HepG2 (cell line): ENCODE results near the gene IVD. TPM values are rescaled to one million over a fixed set of nuclear protein-coding genes. Genes with fewer than 3 reads are reported as not detected.

Experiments used
- KLF15 ChIP-seq: sonication (generic); formaldehyde crosslinking; IDR thresholded peaks from 2 replicates; pipeline ENCODE4 v1.8.1; 2023; ENCODE audit warnings: borderline replicate concordance, mild to moderate bottlenecking, inconsistent platforms, missing genetic modification reagents, mixed read lengths
- NFYB ChIP-seq: sonication (generic); formaldehyde crosslinking; IDR thresholded peaks from 2 replicates; pipeline ENCODE4 v1.4.0; 2020; ENCODE audit warnings: missing genetic modification reagents
- PCBP1 ChIP-seq: fragments of 200-400 bp; formaldehyde crosslinking; IDR thresholded peaks from 2 replicates; pipeline ENCODE4 v1.6.1; 2017; ENCODE audit warnings: mild to moderate bottlenecking, low read depth, low read length, borderline replicate concordance
- PRMT3 ChIP-seq: sonication (generic); formaldehyde crosslinking; IDR thresholded peaks from 2 replicates; pipeline ENCODE4 v1.8.1; 2022; ENCODE audit warnings: low read depth, mild to moderate bottlenecking, moderate library complexity, missing genetic modification reagents, borderline replicate concordance
- RBM22 ChIP-seq: fragments of 200-400 bp; formaldehyde crosslinking; optimal IDR thresholded peaks from 2 replicates; pipeline ENCODE3; 2017; ENCODE audit warnings: mild to moderate bottlenecking, low read length, moderate library complexity
- RORA ChIP-seq: sonication (generic); formaldehyde crosslinking; IDR thresholded peaks from 2 replicates; pipeline ENCODE4 v1.5.0; 2020; ENCODE audit warnings: mild to moderate bottlenecking, missing genetic modification reagents, moderate library complexity
- U2AF2 ChIP-seq: fragments of 200-400 bp; formaldehyde crosslinking; IDR thresholded peaks from 2 replicates; pipeline ENCODE4 v1.6.1; 2017; ENCODE audit warnings: low read depth, mild to moderate bottlenecking, low read length
- ZNF234 ChIP-seq: sonication (generic); formaldehyde crosslinking; conservative IDR thresholded peaks from 2 replicates; pipeline ENCODE4 v1.5.1; 2020; ENCODE audit warnings: mild to moderate bottlenecking, missing genetic modification reagents
- ZNF569 ChIP-seq: sonication (generic); formaldehyde crosslinking; IDR thresholded peaks from 2 replicates; pipeline ENCODE4 v1.5.0; 2020; ENCODE audit warnings: mild to moderate bottlenecking, missing genetic modification reagents, moderate library complexity, borderline replicate concordance
- ZNF644 ChIP-seq: IDR thresholded peaks from 2 replicates; pipeline ENCODE4 v1.6.1; 2016; ENCODE audit warnings: low read depth
- polyA plus RNA-seq, 8 experiments: library from polyadenylated mRNA; depleted of rRNA in 3 of 8; stranded (reverse) in 7 of 8; unstranded in 1 of 8; fragments of >200 nt; fragmentation: Illumina TruSeq in 4 of 8; extraction: Trizol in 4 of 8; gene quantifications; 2 replicates each; pipeline versions ENCODE4 v1.2.1 to v1.2.3, GENCODE V29; 2011 to 2016; ENCODE audit warnings: low read depth in 4 of 8, missing spikeins in 1 of 8, mixed read lengths in 1 of 8; ENCODE audit not compliant: insufficient read depth in 1 of 8
- total RNA-seq, 5 experiments: library from RNA; depleted of rRNA; stranded (reverse); fragments of >200 nt; fragmentation: Illumina TruSeq; extraction: Trizol; gene quantifications; 2 replicates each; pipeline ENCODE4 v1.2.3, GENCODE V29; 2016; ENCODE audit warnings: low read depth in 1 of 5
- TF ChIP-seq, protein P1 (sequence below): IDR thresholded peaks from 2 replicates; pipeline ENCODE4 v1.6.1; 2012; ENCODE audit warnings: low read depth, low read length, improper control_type of control experiment
- TF ChIP-seq, protein P2 (sequence below), 2 experiments: sonication (generic) in 1 of 2; formaldehyde crosslinking in 1 of 2; IDR thresholded peaks; 2 replicates each; pipeline versions ENCODE4 v1.4.0 to v1.6.1; 2018 to 2020; ENCODE audit warnings: missing genetic modification reagents in 2 of 2, borderline replicate concordance in 1 of 2, low read depth in 1 of 2, mild to moderate bottlenecking in 1 of 2, missing biosample characterization in 1 of 2
- TF ChIP-seq, protein P3 (sequence below): sonication (generic); formaldehyde crosslinking; IDR thresholded peaks from 2 replicates; pipeline ENCODE4 v1.9.0; 2021; ENCODE audit warnings: missing genetic modification reagents, borderline replicate concordance
- TF ChIP-seq, protein P4 (sequence below): sonication (generic); formaldehyde crosslinking; IDR thresholded peaks from 2 replicates; pipeline ENCODE4 v1.5.0; 2020; ENCODE audit warnings: mild to moderate bottlenecking, missing genetic modification reagents, borderline replicate concordance
- TF ChIP-seq, protein P5 (sequence below): sonication (generic); formaldehyde crosslinking; IDR thresholded peaks from 2 replicates; pipeline ENCODE4 v1.4.0; 2020; ENCODE audit warnings: missing genetic modification reagents, borderline replicate concordance

IVD gene
- total and polyA plus RNA-seq, 2 of the 13 experiments (the other 11 are each of a cell fraction or from before 2014, with no cell fraction given) = 48.0 to 53.9 TPM

DNA sequence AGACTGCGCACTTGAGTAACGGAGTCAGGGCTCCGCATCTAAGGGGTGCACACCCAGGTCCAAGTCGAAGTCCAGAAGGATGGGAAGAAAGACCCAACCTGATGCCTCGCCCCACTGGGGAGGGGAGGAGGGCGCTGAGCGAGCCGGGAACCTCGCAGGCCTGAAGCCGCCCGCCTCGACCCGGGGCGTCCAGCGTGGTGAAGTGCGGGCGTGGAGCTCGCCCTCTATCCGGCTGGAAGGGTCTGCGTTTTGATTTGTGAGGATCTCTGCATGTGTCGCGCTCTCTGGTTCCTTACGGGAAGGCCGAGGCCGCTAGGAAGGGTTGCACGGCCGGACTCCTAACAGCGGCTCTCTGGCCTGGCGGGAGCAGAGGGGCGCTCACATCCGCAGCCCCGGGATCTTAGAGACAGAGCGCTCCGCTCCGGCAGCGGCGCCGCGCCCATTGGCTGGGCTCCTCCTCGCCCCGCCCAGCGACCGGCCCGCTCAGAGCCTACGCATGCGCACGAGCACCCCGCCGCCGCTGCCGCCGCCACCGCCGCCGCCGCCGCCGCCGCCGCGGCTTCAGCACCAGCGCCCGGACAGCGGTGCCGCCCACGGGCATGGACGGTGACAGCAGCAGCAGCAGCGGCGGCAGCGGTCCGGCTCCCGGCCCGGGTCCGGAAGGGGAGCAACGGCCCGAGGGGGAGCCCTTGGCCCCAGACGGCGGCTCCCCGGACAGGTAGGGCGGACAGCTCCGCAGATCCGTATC lies 47.7 kb upstream of the IVD start, which contains the start of gene DISP2 (continued):
- TF ChIP-seq NFYB (peak; percentile 63), PRMT3 (CRISPR knock-in tag) (no peak; the same call in 1 of the 2 replicates), ZNF644 (CRISPR knock-in tag) (no peak), KLF15 (no peak), ZNF569 (no peak), U2AF2 (no peak), PCBP1 (no peak), RBM22 (no peak), ZNF234 (no peak), RORA (no peak)
- TF ChIP-seq, protein P1, sequence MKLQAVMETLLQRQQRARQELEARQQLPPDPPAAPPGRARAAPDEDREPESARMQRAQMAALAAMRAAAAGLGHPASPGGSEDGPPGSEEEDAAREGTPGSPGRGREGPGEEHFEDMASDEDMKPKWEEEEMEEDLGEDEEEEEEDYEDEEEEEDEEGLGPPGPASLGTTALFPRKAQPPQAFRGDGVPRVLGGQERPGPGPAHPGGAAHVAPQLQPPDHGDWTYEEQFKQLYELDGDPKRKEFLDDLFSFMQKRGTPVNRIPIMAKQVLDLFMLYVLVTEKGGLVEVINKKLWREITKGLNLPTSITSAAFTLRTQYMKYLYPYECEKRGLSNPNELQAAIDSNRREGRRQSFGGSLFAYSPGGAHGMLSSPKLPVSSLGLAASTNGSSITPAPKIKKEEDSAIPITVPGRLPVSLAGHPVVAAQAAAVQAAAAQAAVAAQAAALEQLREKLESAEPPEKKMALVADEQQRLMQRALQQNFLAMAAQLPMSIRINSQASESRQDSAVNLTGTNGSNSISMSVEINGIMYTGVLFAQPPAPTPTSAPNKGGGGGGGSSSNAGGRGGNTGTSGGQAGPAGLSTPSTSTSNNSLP = no peak
- TF ChIP-seq, protein P2, sequence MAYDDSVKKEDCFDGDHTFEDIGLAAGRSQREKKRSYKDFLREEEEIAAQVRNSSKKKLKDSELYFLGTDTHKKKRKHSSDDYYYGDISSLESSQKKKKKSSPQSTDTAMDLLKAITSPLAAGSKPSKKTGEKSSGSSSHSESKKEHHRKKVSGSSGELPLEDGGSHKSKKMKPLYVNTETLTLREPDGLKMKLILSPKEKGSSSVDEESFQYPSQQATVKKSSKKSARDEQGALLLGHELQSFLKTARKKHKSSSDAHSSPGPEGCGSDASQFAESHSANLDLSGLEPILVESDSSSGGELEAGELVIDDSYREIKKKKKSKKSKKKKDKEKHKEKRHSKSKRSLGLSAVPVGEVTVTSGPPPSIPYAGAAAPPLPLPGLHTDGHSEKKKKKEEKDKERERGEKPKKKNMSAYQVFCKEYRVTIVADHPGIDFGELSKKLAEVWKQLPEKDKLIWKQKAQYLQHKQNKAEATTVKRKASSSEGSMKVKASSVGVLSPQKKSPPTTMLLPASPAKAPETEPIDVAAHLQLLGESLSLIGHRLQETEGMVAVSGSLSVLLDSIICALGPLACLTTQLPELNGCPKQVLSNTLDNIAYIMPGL (CRISPR knock-in tag; IDR thresholded peaks at IDR 0.05; ENCODE audit: borderline replicate concordance in 1 of 2, low read depth in 1 of 2) = 0 out of 4 replicates have a peak, but pooled peaks of 1 of the 2 experiments have one; percentile 51
- TF ChIP-seq, protein P3, sequence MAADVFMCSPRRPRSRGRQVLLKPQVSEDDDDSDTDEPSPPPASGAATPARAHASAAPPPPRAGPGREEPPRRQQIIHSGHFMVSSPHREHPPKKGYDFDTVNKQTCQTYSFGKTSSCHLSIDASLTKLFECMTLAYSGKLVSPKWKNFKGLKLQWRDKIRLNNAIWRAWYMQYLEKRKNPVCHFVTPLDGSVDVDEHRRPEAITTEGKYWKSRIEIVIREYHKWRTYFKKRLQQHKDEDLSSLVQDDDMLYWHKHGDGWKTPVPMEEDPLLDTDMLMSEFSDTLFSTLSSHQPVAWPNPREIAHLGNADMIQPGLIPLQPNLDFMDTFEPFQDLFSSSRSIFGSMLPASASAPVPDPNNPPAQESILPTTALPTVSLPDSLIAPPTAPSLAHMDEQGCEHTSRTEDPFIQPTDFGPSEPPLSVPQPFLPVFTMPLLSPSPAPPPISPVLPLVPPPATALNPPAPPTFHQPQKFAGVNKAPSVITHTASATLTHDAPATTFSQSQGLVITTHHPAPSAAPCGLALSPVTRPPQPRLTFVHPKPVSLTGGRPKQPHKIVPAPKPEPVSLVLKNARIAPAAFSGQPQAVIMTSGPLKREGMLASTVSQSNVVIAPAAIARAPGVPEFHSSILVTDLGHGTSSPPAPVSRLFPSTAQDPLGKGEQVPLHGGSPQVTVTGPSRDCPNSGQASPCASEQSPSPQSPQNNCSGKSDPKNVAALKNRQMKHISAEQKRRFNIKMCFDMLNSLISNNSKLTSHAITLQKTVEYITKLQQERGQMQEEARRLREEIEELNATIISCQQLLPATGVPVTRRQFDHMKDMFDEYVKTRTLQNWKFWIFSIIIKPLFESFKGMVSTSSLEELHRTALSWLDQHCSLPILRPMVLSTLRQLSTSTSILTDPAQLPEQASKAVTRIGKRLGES (CRISPR knock-in tag) = no peak
- TF ChIP-seq, protein P4, sequence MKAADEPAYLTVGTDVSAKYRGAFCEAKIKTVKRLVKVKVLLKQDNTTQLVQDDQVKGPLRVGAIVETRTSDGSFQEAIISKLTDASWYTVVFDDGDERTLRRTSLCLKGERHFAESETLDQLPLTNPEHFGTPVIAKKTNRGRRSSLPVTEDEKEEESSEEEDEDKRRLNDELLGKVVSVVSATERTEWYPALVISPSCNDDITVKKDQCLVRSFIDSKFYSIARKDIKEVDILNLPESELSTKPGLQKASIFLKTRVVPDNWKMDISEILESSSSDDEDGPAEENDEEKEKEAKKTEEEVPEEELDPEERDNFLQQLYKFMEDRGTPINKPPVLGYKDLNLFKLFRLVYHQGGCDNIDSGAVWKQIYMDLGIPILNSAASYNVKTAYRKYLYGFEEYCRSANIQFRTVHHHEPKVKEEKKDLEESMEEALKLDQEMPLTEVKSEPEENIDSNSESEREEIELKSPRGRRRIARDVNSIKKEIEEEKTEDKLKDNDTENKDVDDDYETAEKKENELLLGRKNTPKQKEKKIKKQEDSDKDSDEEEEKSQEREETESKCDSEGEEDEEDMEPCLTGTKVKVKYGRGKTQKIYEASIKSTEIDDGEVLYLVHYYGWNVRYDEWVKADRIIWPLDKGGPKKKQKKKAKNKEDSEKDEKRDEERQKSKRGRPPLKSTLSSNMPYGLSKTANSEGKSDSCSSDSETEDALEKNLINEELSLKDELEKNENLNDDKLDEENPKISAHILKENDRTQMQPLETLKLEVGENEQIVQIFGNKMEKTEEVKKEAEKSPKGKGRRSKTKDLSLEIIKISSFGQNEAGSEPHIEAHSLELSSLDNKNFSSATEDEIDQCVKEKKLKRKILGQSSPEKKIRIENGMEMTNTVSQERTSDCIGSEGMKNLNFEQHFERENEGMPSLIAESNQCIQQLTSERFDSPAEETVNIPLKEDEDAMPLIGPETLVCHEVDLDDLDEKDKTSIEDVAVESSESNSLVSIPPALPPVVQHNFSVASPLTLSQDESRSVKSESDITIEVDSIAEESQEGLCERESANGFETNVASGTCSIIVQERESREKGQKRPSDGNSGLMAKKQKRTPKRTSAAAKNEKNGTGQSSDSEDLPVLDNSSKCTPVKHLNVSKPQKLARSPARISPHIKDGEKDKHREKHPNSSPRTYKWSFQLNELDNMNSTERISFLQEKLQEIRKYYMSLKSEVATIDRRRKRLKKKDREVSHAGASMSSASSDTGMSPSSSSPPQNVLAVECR (CRISPR knock-in tag) = peak; percentile 74
- TF ChIP-seq, protein P5, sequence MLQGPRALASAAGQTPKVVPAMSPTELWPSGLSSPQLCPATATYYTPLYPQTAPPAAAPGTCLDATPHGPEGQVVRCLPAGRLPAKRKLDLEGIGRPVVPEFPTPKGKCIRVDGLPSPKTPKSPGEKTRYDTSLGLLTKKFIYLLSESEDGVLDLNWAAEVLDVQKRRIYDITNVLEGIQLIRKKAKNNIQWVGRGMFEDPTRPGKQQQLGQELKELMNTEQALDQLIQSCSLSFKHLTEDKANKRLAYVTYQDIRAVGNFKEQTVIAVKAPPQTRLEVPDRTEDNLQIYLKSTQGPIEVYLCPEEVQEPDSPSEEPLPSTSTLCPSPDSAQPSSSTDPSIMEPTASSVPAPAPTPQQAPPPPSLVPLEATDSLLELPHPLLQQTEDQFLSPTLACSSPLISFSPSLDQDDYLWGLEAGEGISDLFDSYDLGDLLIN (CRISPR knock-in tag) = no peak
